Right lobe of liver (tissue), 6 donors: Measurements from ENCODE around the gene MATN4. TPM values are rescaled to one million over a fixed set of nuclear protein-coding genes. Genes with fewer than 3 reads are reported as not detected.

Experiments
- ATAC-seq, 4 donors: fragments of 200-7000 bp; cut with Tn5 transposase; one replicate each; pipeline ENCODE4 v1.9.1; 2020; ENCODE audit warnings: mild to moderate bottlenecking in 4 of 4, moderate library complexity in 4 of 4
- DNase-seq, 3 donors: peaks; one replicate each; pipeline ENCODE4 v3.0.0-alpha.2; 2020
- H3K27ac ChIP-seq, 3 donors: fragments of 200-600 bp; one replicate each; pipeline ENCODE4 v1.8.0; 2022
- H3K27me3 ChIP-seq, 2 donors: fragments of 200-600 bp; one replicate each; pipeline ENCODE4 v1.8.0; 2022
- H3K36me3 ChIP-seq, 4 donors: fragments of 200-600 bp; sonication (generic) in 1 of 4; one replicate each; pipeline versions ENCODE4 v1.5.1 to v1.8.0; 2017 to 2022; ENCODE audit warnings: control low read depth in 1 of 4
- H3K4me1 ChIP-seq, 4 donors: fragments of 200-600 bp; sonication (generic) in 1 of 4; one replicate each; pipeline versions ENCODE4 v1.5.1 to v1.8.0; 2017 to 2022; ENCODE audit warnings: control low read depth in 1 of 4
- H3K4me3 ChIP-seq, 3 donors: fragments of 200-600 bp; one replicate each; pipeline ENCODE4 v1.8.0; 2022
- H3K9me3 ChIP-seq, 4 donors: fragments of 200-600 bp; sonication (generic) in 1 of 4; one replicate each; pipeline versions ENCODE4 v1.5.1 to v1.8.0; 2017 to 2022; ENCODE audit warnings: control low read depth in 1 of 4
- CTCF ChIP-seq, 4 donors: fragments of 200-600 bp in 3 of 4; fragments of 450-650 bp in 1 of 4; IDR thresholded peaks; one replicate each; pipeline versions ENCODE4 v1.5.1 to v1.8.0; 2016 to 2022; ENCODE audit warnings: antibody characterized with exemption in 4 of 4, mild to moderate bottlenecking in 2 of 4
- POLR2A ChIP-seq: fragments of 450-650 bp; IDR thresholded peaks from one replicate; pipeline ENCODE4 v1.6.1; 2017; ENCODE audit warnings: antibody characterized with exemption, mild to moderate bottlenecking
- WGBS: methylation state at CpG from one replicate; pipeline ENCODE4 v1.1.6; 2018; ENCODE audit warnings: low coverage, low lambda C conversion rate; ENCODE audit not compliant: insufficient coverage; ENCODE audit errors: missing lambda C conversion rate; 5-methylcytosine and 5-hydroxymethylcytosine counted together
- intact Hi-C, 2 donors: fragments of 100-400 bp; cut with DNase I; formaldehyde crosslinking; loops; one replicate each; pipeline versions ENCODE4 v1.11.2 to v1.14.1; 2022
- long read RNA-seq: library from polyadenylated mRNA; unstranded; transcript quantifications from one replicate; pipeline ENCODE4 v2.0.0, GENCODE V29; 2019
- total RNA-seq, 6 experiments: library from RNA; depleted of rRNA in 2 of 6; stranded (reverse); fragments of >200 nt in 2 of 6; fragmentation: NEBNext Ultra II Directional in 3 of 6; extraction: Animal tissue kit (Norgen Biotek cat#: 25700) in 3 of 6; gene quantifications; one replicate each; pipeline versions ENCODE4 v1.1.0 to v1.2.4, GENCODE V29; 2016 to 2023
- donor health status: DM: no; HTN: yes; CAD: no.
- donor health status: DM: no; HTN: no; CAD: no.
- donor health status: DM: no; HTN: no; CAD: no.
- donor health status: DM: no; HTN: yes; CAD: no.
- donor health status: DM: no; HTN: yes; CAD: no.

MATN4 gene
- not detected for total RNA-seq
- long read RNA-seq = 0 reads

- peak in 3 of 4 donors; percentile 42 to 59 (median 42) for ATAC-seq
These were observed at the start of gene MATN4 for GRCh38 chr20:45308117-45308778. TSS of gene MATN4 (minus strand) at chr20:45308299. CDS start at chr20:45305582, 2,717 bp downstream.

GRCh38 chr20:45355209-45356084, 47.3 kb upstream of the MATN4 start:
- Histone ChIP-seq H3K27me3 (no peaks in the 10 kb centered on the region), H3K4me1 (peaks cover 0 to 33% (median 16%) of the 10 kb centered on the region in 4 donors), H3K9me3 (no peaks in the 10 kb centered on the region), H3K36me3 (no peaks in the 10 kb centered on the region), H3K27ac (no peak overlapping the region), H3K4me3 (no peak overlapping the region)
- TF ChIP-seq CTCF (IDR thresholded peaks at IDR 0.05) (no peak), POLR2A (no peak)
- intact Hi-C loops = no loop called here
- DNase-seq (no peak), ATAC-seq (no peak)
- 66% methylated on average over 5 of the region's 5 CpGs for WGBS

More at GRCh38 chr20:45308117-45308778, at the start of gene MATN4:
- intact Hi-C loops = no loop called here
- TF ChIP-seq CTCF (IDR thresholded peaks at IDR 0.05) (peak in 2 of 4 donors; percentile 15 to 27), POLR2A (no peak)
- no CpG with 5 or more reads among the region's 20 CpGs for WGBS
- H3K4me1 ChIP-seq = peaks cover 0 to 3% (median 0%) of the 10 kb centered on the region in 4 donors
- H3K9me3 ChIP-seq = no peaks in the 10 kb centered on the region
- H3K4me3 ChIP-seq = no peak within 1 kb of the TSS
- H3K36me3 ChIP-seq = no peaks in the 10 kb centered on the region
- peaks cover 0 to 15% of the 10 kb centered on the region in 2 donors for H3K27me3 ChIP-seq
- peak in 1 of 3 donors; percentile 72 for DNase-seq
- no peak within 1 kb of the TSS for H3K27ac ChIP-seq

- DNase-seq (no peak), ATAC-seq (no peak)
- Histone ChIP-seq H3K4me3 (no peak overlapping the region), H3K9me3 (no peaks in the 10 kb centered on the region), H3K4me1 (peaks cover 0 to 26% (median 11%) of the 10 kb centered on the region in 4 donors), H3K27me3 (no peaks in the 10 kb centered on the region), H3K27ac (no peak overlapping the region), H3K36me3 (no peaks in the 10 kb centered on the region)
- no peak for TF ChIP-seq CTCF (IDR thresholded peaks at IDR 0.05)
- no peak for TF ChIP-seq POLR2A
- 75% methylated on average over 8 of the region's 9 CpGs for WGBS
- intact Hi-C loops = no loop called here
These were observed 46.5 kb upstream of the MATN4 start for GRCh38 chr20:45354423-45355208.

- H3K27me3 ChIP-seq = no peaks in the 10 kb centered on the region
- no peaks in the 10 kb centered on the region for H3K9me3 ChIP-seq
- H3K36me3 ChIP-seq = no peaks in the 10 kb centered on the region
- ATAC-seq (no peak), DNase-seq (no peak)
- TF ChIP-seq POLR2A = no peak
- no peak for TF ChIP-seq CTCF (IDR thresholded peaks at IDR 0.05)
- WGBS = 88% methylated on average over 1 of the region's 1 CpG
- H3K4me1 ChIP-seq = peaks cover 0 to 19% (median 7%) of the 10 kb centered on the region in 4 donors
- intact Hi-C loops = no loop called here
- H3K27ac ChIP-seq = no peak overlapping the region
- no peak overlapping the region for H3K4me3 ChIP-seq
These were observed 45.6 kb upstream of the MATN4 start for GRCh38 chr20:45353746-45354145.
